HEK293 (cell line): ENCODE data around the gene NUMB.

ENCODE experiments used
- GLIS1 ChIP-seq: fragments of 450-650 bp; formaldehyde crosslinking; IDR thresholded peaks from 2 replicates; pipeline ENCODE4 v1.5.1; 2016; ENCODE audit warnings: missing biosample characterization, missing genetic modification characterization
- KLF16 ChIP-seq: fragments of 450-650 bp; formaldehyde crosslinking; IDR thresholded peaks from 2 replicates; pipeline ENCODE4 v1.5.1; 2017; ENCODE audit warnings: missing biosample characterization, missing genetic modification characterization
- MEIS1 ChIP-seq: sonication (generic); formaldehyde crosslinking; IDR thresholded peaks from 2 replicates; pipeline ENCODE4 v1.8.1; 2022; ENCODE audit warnings: missing genetic modification reagents, mild to moderate bottlenecking, borderline replicate concordance
- MZF1 ChIP-seq: fragments of 450-650 bp; formaldehyde crosslinking; IDR thresholded peaks from 2 replicates; pipeline ENCODE4 v1.5.1; 2017; ENCODE audit warnings: missing biosample characterization, missing genetic modification characterization, borderline replicate concordance
- RBAK ChIP-seq: fragments of 450-650 bp; formaldehyde crosslinking; IDR thresholded peaks from 2 replicates; pipeline ENCODE4 v1.5.1; 2016; ENCODE audit warnings: missing biosample characterization, missing genetic modification characterization
- SCRT2 ChIP-seq: fragments of 450-650 bp; formaldehyde crosslinking; IDR thresholded peaks from 2 replicates; pipeline ENCODE4 v1.5.1; 2016; ENCODE audit warnings: missing biosample characterization, missing genetic modification characterization
- ZBTB1 ChIP-seq: fragments of 450-650 bp; formaldehyde crosslinking; IDR thresholded peaks from 2 replicates; pipeline ENCODE4 v1.5.1; 2016; ENCODE audit warnings: missing biosample characterization, missing genetic modification characterization
- ZBTB48 ChIP-seq: fragments of 450-650 bp; formaldehyde crosslinking; IDR thresholded peaks from 2 replicates; pipeline ENCODE4 v1.5.1; 2016; ENCODE audit warnings: missing biosample characterization, missing genetic modification characterization
- ZFP69B ChIP-seq: fragments of 450-650 bp; formaldehyde crosslinking; IDR thresholded peaks from 2 replicates; pipeline ENCODE4 v1.5.1; 2016; ENCODE audit warnings: missing biosample characterization, missing genetic modification characterization
- ZNF18 ChIP-seq: fragments of 450-650 bp; formaldehyde crosslinking; IDR thresholded peaks from 2 replicates; pipeline ENCODE4 v1.5.1; 2016; ENCODE audit warnings: missing biosample characterization, missing genetic modification characterization
- ZNF184 ChIP-seq: fragments of 450-650 bp; IDR thresholded peaks from 2 replicates; pipeline ENCODE4 v1.5.1; 2018; ENCODE audit warnings: missing biosample characterization, mild to moderate bottlenecking, missing genetic modification characterization
- TF ChIP-seq, protein P1 (sequence below): fragments of 450-650 bp; formaldehyde crosslinking; IDR thresholded peaks from 2 replicates; pipeline ENCODE4 v1.5.1; 2016; ENCODE audit warnings: missing biosample characterization, missing genetic modification characterization
- TF ChIP-seq, protein P2 (sequence below): fragments of 450-650 bp; formaldehyde crosslinking; IDR thresholded peaks from 2 replicates; pipeline ENCODE4 v1.5.1; 2016; ENCODE audit warnings: missing biosample characterization, missing genetic modification characterization

DNA sequence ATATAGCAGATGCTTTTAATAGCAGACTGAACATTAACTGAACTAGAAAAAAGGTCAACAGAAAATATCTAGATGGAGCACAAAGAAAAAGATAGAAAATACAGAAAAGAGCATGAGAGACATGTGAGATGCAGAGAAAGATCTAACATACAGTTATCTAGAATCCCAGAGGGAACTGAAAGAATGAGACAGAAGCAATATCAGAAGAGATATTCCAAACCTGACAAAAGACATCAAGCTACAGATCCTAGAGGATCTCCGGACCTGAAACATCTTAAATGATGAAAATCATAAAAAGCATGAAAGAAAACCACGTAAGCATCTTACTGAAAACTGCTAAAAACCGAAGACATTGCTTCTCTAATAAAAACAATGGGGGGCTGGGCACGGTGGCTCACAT lies 75.0 kb downstream of the NUMB start:
- TF ChIP-seq, protein P1, sequence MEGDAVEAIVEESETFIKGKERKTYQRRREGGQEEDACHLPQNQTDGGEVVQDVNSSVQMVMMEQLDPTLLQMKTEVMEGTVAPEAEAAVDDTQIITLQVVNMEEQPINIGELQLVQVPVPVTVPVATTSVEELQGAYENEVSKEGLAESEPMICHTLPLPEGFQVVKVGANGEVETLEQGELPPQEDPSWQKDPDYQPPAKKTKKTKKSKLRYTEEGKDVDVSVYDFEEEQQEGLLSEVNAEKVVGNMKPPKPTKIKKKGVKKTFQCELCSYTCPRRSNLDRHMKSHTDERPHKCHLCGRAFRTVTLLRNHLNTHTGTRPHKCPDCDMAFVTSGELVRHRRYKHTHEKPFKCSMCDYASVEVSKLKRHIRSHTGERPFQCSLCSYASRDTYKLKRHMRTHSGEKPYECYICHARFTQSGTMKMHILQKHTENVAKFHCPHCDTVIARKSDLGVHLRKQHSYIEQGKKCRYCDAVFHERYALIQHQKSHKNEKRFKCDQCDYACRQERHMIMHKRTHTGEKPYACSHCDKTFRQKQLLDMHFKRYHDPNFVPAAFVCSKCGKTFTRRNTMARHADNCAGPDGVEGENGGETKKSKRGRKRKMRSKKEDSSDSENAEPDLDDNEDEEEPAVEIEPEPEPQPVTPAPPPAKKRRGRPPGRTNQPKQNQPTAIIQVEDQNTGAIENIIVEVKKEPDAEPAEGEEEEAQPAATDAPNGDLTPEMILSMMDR (tag by site-specific recombination) = no peak
- TF ChIP-seq ZBTB1 (tag by site-specific recombination) (no peak), MEIS1 (CRISPR knock-in tag) (no peak), SCRT2 (tag by site-specific recombination) (no peak), GLIS1 (tag by site-specific recombination) (no peak), RBAK (tag by site-specific recombination) (no peak), ZBTB48 (tag by site-specific recombination) (no peak), ZNF18 (no peak), ZFP69B (tag by site-specific recombination) (no peak), MZF1 (no peak), KLF16 (tag by site-specific recombination) (no peak), ZNF184 (no peak)
- TF ChIP-seq, protein P2, sequence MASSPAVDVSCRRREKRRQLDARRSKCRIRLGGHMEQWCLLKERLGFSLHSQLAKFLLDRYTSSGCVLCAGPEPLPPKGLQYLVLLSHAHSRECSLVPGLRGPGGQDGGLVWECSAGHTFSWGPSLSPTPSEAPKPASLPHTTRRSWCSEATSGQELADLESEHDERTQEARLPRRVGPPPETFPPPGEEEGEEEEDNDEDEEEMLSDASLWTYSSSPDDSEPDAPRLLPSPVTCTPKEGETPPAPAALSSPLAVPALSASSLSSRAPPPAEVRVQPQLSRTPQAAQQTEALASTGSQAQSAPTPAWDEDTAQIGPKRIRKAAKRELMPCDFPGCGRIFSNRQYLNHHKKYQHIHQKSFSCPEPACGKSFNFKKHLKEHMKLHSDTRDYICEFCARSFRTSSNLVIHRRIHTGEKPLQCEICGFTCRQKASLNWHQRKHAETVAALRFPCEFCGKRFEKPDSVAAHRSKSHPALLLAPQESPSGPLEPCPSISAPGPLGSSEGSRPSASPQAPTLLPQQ (tag by site-specific recombination) = no peak
